Measurements from ENCODE around the gene HOXA4.

HOXA4 gene

GRCh38 chr7:27169658-27170425 lies 39.3 kb upstream of the HOXA4 start:
- no peak for DNase-seq (ENCODE audit: low read depth)

- DNase-seq (ENCODE audit: low read depth): no peak
These were observed 37.8 kb upstream of the HOXA4 start for GRCh38 chr7:27168265-27168947.

- DNase-seq (ENCODE audit: low read depth): no peak
These were observed 37.3 kb upstream of the HOXA4 start for GRCh38 chr7:27167916-27168264.

- DNase-seq (ENCODE audit: low read depth): no peak
These were observed 36.3 kb upstream of the HOXA4 start for GRCh38 chr7:27166531-27167505.

- no peak for DNase-seq (ENCODE audit: low read depth)
These were observed 35.5 kb upstream of the HOXA4 start for GRCh38 chr7:27165996-27166530.

- no peak for DNase-seq (ENCODE audit: low read depth)
These were observed 34.8 kb upstream of the HOXA4 start, which contains the start of gene HOXA9 for GRCh38 chr7:27165089-27165995. TSS of gene HOXA9 (minus strand) at chr7:27165537. CDS start at chr7:27165457, 80 bp downstream.

GRCh38 chr7:27164367-27165088 lies 34.0 kb upstream of the HOXA4 start:
- DNase-seq (ENCODE audit: low read depth): no peak

GRCh38 chr7:27164045-27164366 lies 33.4 kb upstream of the HOXA4 start:
- no peak for DNase-seq (ENCODE audit: low read depth)

- no peak for DNase-seq (ENCODE audit: low read depth)
These were observed 32.9 kb upstream of the HOXA4 start for GRCh38 chr7:27163288-27164044.

- no peak for DNase-seq (ENCODE audit: low read depth)
These were observed 32.2 kb upstream of the HOXA4 start for GRCh38 chr7:27162561-27163287.

- DNase-seq (ENCODE audit: low read depth): no peak
These were observed 31.4 kb upstream of the HOXA4 start for GRCh38 chr7:27161721-27162560.

- DNase-seq (ENCODE audit: low read depth): no peak
These were observed 30.7 kb upstream of the HOXA4 start for GRCh38 chr7:27161214-27161720.

GRCh38 chr7:27160546-27161213 lies 30.1 kb upstream of the HOXA4 start:
- DNase-seq (ENCODE audit: low read depth): peak; percentile 69

- DNase-seq (ENCODE audit: low read depth): no peak
These were observed 29.6 kb upstream of the HOXA4 start for GRCh38 chr7:27160145-27160545.

GRCh38 chr7:27159266-27160144 lies 28.9 kb upstream of the HOXA4 start:
- no peak for DNase-seq (ENCODE audit: low read depth)
